ENCODE data around the gene TMEM126B. TPM values are rescaled to one million over a fixed set of nuclear protein-coding genes. Genes with fewer than 3 reads are reported as not detected.
A peak's percentile ranks its signal among the peaks of the same experiment; 100 is the strongest.

Gene TMEM126B
- total and polyA plus RNA-seq, 2 donors (not counting 1 experiment from before 2014, with no cell fraction given), result 21.7 to 38.5 TPM

DNA sequence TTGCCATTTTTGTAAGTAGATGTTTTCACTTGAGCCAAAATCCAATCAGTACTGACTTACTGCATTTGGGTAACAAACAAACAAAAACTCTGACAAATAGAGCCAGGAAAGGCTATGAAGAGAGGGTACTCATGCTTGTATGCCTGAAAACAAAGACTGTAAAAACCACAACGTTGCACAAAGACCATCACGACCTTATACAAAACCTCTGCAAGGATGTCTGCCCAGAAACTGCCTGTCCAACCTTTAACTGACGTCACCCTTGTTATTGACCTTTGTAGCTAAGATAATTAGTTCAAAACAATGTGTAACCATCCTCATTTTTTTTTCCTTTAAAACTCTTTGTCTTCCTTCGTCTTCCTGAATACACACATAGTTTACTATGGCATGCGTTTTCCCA lies 37.3 kb downstream of the TMEM126B start:
- Mint-ChIP-seq H3K4me3 (peak overlapping the region; percentile 55), H3K9me3 (ENCODE audit: insufficient read depth) (no peaks in the 10 kb centered on the region), H3K4me1 (peaks cover 38% of the 10 kb centered on the region), H3K27me3 (no peaks in the 10 kb centered on the region), H3K27ac (peak overlapping the region; percentile 35)
- 75% methylated on average over 4 of the region's 5 CpGs for WGBS (ENCODE audit: insufficient coverage)
- no peak overlapping the region for H3K27ac ChIP-seq (ENCODE audit: low read length in 2 of 2)
- H3K4me3 ChIP-seq (ENCODE audit: control extremely low read depth in 1 of 5, extremely low read depth in 1 of 5, insufficient read depth in 1 of 5, low read depth in 2 of 5, low read length in 4 of 5), result peak overlapping the region in 1 of 5 experiments; percentile 89
- CTCF ChIA-PET, result interaction anchor here (1.5 kb wide), 1 partner anchor 14 kb away, joined by 3 read pairs; no protein-coding TSS in a partner anchor
- DNase-seq (no peak), ATAC-seq (ENCODE audit: low read depth) (no peak)
- H3K9ac ChIP-seq (ENCODE audit: low read length), result peak overlapping the region; percentile 86
- peak overlapping the region; percentile 78 for H2AFZ ChIP-seq (ENCODE audit: insufficient read depth, low read depth, low read length, poor library complexity, severe bottlenecking)
- H3K4me1 ChIP-seq (ENCODE audit: control insufficient read depth in 2 of 2, insufficient read depth in 2 of 2, low read length in 2 of 2), result peaks cover 16 to 21% of the 10 kb centered on the region in 2 donors
- peaks cover 32% of the 10 kb centered on the region for H4K20me1 ChIP-seq (ENCODE audit: control insufficient read depth, insufficient read depth, low read length, poor library complexity, severe bottlenecking)
- peak overlapping the region; percentile 79 for H3K4me2 ChIP-seq (replicated peaks; ENCODE audit: low read depth, low read length, poor library complexity, severe bottlenecking)
- H3K9me3 ChIP-seq (ENCODE audit: control extremely low read depth in 1 of 3, control insufficient read depth in 2 of 3, insufficient read depth in 1 of 3, low read length in 2 of 3), result peaks cover 0 to 3% (median 0%) of the 10 kb centered on the region in 3 donors
- TF ChIP-seq, protein P1, sequence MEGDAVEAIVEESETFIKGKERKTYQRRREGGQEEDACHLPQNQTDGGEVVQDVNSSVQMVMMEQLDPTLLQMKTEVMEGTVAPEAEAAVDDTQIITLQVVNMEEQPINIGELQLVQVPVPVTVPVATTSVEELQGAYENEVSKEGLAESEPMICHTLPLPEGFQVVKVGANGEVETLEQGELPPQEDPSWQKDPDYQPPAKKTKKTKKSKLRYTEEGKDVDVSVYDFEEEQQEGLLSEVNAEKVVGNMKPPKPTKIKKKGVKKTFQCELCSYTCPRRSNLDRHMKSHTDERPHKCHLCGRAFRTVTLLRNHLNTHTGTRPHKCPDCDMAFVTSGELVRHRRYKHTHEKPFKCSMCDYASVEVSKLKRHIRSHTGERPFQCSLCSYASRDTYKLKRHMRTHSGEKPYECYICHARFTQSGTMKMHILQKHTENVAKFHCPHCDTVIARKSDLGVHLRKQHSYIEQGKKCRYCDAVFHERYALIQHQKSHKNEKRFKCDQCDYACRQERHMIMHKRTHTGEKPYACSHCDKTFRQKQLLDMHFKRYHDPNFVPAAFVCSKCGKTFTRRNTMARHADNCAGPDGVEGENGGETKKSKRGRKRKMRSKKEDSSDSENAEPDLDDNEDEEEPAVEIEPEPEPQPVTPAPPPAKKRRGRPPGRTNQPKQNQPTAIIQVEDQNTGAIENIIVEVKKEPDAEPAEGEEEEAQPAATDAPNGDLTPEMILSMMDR (IDR thresholded peaks at IDR 0.05), result no peak
- no peak for TF ChIP-seq EZH2 (IDR thresholded peaks at IDR 0.05; ENCODE audit: borderline replicate concordance, insufficient read depth, low read depth, low read length, poor library complexity, severe bottlenecking)
- intact Hi-C loops (cut with micrococcal nuclease), result loop anchor here (1.0 to 10.0 kb wide), 5 partner anchors 17 to 637 kb away; partner anchors contain the start of genes CCDC83, HIKESHI and TMEM126A
- H3K36me3 ChIP-seq (replicated peaks in 1 of 2; ENCODE audit: control extremely low read depth in 1 of 2, control insufficient read depth in 1 of 2, extremely low read depth in 1 of 2, insufficient read depth in 2 of 2, low read length in 1 of 2), result peaks cover 0 to 6% of the 10 kb centered on the region in 2 experiments
- H3K27me3 ChIP-seq (replicated peaks in 1 of 4; ENCODE audit: control extremely low read depth in 1 of 4, control insufficient read depth in 3 of 4, insufficient read depth in 4 of 4, low read length in 3 of 4), result no peaks in the 10 kb centered on the region
- H3K79me2 ChIP-seq (ENCODE audit: control insufficient read depth, insufficient read depth, low read length), result peaks cover 33% of the 10 kb centered on the region
- POLR2A ChIA-PET, result no interaction called here

DNA sequence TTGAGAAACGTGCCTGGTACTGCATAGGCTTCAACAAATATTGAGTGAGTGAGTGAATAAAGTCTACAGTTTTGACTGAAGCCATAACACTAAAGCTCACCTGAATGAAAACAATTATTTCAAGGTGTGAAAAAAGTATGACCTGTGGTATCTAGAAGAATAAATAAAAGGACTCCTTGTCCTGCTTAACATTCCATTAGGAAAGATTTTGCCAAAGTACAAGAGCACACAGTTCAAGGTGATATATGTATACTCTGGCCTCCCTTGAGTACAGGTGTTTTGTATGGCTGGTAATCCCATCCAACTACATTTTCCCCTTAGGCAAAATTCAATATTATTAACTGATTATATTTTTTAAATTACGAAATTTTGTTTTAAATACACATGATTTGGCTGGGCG lies 38.3 kb downstream of the TMEM126B start:
- H3K4me3 Mint-ChIP-seq, result no peak overlapping the region
- Histone ChIP-seq H3K27me3 (replicated peaks in 1 of 4; ENCODE audit: control extremely low read depth in 1 of 4, control insufficient read depth in 3 of 4, insufficient read depth in 4 of 4, low read length in 3 of 4) (no peaks in the 10 kb centered on the region), H3K4me2 (replicated peaks; ENCODE audit: low read depth, low read length, poor library complexity, severe bottlenecking) (no peak overlapping the region), H4K20me1 (ENCODE audit: control insufficient read depth, insufficient read depth, low read length, poor library complexity, severe bottlenecking) (peaks cover 24% of the 10 kb centered on the region), H3K36me3 (replicated peaks in 1 of 2; ENCODE audit: control extremely low read depth in 1 of 2, control insufficient read depth in 1 of 2, extremely low read depth in 1 of 2, insufficient read depth in 2 of 2, low read length in 1 of 2) (peaks cover 0 to 6% of the 10 kb centered on the region in 2 experiments), H3K4me3 (ENCODE audit: control extremely low read depth in 1 of 5, extremely low read depth in 1 of 5, insufficient read depth in 1 of 5, low read depth in 2 of 5, low read length in 4 of 5) (no peak overlapping the region), H3K9ac (ENCODE audit: low read length) (no peak overlapping the region), H3K79me2 (ENCODE audit: control insufficient read depth, insufficient read depth, low read length) (peaks cover 24% of the 10 kb centered on the region), H3K9me3 (ENCODE audit: control extremely low read depth in 1 of 3, control insufficient read depth in 2 of 3, insufficient read depth in 1 of 3, low read length in 2 of 3) (peaks cover 0 to 3% (median 0%) of the 10 kb centered on the region in 3 donors), H3K4me1 (ENCODE audit: control insufficient read depth in 2 of 2, insufficient read depth in 2 of 2, low read length in 2 of 2) (peaks cover 15 to 16% of the 10 kb centered on the region in 2 donors), H2AFZ (ENCODE audit: insufficient read depth, low read depth, low read length, poor library complexity, severe bottlenecking) (no peak overlapping the region), H3K27ac (ENCODE audit: low read length in 2 of 2) (no peak overlapping the region)
- DNase-seq (no peak), ATAC-seq (ENCODE audit: low read depth) (no peak)
- peaks cover 29% of the 10 kb centered on the region for H3K4me1 Mint-ChIP-seq
- intact Hi-C loops (cut with micrococcal nuclease), result loop anchor here (10.0 kb wide), 1 partner anchor 352 kb away; no protein-coding TSS in a partner anchor
- CTCF ChIA-PET, result no interaction called here
- H3K9me3 Mint-ChIP-seq (ENCODE audit: insufficient read depth), result no peaks in the 10 kb centered on the region
- no CpG with 5 or more reads among the region's 3 CpGs for WGBS (ENCODE audit: insufficient coverage)
- no peak overlapping the region for H3K27ac Mint-ChIP-seq
- POLR2A ChIA-PET, result no interaction called here
- no peaks in the 10 kb centered on the region for H3K27me3 Mint-ChIP-seq
- TF ChIP-seq, protein P1 (IDR thresholded peaks at IDR 0.05), result no peak
- no peak for TF ChIP-seq EZH2 (IDR thresholded peaks at IDR 0.05; ENCODE audit: borderline replicate concordance, insufficient read depth, low read depth, low read length, poor library complexity, severe bottlenecking)

Measured in B cell (primary cell).